Stimulated activated CD4-positive, alpha-beta T cell treated with anti-CD3 and anti-CD28 coated beads, Interleukin-1b, Interleukin-23, amount 100 ng/mL, for 1 hour (primary cell): ENCODE data around the gene PIF1.
"Not testable (repeated sequence)": the region's sequence is repeated elsewhere in the genome, so short reads cannot be mapped to it uniquely, and the experiment has no call there.

Experiments used
- DNase-seq, 2 donors: peaks; one replicate each; pipeline ENCODE4 v3.0.0-alpha.2; 2020; ENCODE audit warnings: low read depth in 2 of 2

PIF1 gene

DNA sequence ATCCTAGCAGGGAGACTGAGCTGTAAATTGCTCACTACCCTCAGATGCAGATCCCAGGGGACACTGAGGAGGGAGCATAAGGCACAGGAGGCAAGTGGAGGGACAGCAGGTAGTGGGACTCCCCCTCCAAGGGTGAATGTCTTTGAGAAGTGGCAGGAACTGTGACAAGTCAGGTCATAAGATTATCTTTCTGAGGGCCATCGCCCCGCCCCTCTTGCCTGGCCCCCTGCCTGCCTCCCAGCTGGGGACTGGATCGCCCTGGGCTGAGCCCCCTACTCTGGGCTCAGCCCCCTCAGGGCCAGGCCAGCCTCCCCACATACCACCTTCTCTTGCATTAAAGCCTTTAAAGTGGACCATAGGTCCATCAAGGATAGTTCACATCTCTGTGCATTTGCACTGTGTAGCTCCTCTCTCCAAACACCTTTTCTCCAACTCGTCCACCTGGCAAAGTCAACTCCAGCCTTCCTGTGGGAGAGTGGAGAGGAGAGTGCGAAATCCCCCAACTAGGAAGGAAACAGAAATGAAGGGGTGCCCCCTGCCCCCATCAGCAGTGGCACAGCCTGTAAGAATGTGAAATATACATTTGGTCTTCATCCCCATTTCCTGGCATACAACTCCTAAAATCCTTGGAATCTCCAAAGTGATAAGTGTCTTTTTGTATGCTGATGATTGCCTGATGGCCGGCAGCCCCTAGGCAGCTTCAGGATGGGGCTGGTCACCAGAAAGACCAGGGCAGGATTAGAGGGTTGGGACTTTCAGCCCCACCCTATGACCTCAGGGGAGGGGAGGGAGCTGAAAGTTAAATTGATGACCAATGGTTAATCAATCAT, 14.7 kb downstream of the PIF1 start:
- no peak for DNase-seq

DNA sequence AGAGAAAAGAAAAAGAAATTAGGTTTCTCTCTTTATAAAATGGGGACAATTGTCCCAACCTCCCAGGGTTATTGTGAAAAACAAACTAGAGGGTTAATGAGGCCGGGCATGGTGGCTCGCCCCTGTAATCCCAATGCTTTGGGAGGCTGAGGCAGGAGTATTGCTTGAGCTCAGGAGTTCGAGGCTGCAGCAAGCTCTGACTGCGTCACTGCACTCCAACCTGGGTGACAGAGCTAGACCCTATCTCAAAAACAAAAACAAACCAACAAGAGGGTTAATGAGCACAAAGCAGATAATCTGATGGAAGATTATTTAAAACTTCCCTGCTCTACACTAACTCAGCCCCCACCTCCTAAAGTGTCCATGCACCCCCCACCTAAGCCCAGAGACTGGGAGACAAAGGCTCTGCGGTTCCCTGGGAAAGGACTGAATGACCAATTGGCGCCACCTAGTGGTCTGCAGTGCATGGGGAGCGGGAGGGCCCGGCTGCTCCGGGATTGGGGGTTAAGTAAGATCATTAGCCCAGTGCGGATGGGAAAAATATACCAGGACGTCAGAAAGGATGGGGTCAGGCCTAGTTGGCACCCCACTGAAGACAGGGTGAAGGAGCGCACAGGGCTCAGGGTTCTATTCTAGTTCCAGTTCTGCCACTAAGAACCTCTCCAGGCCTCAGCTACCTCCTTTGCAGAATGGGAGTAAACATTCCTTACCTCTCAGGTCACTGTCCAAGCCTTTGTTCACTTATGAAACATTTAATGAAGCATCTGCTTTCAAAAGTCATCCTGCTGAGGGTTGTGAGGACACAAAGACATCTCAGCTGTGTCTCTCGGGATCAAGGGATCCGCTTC, 15.6 kb downstream of the PIF1 start:
- peak; percentile 27 to 52 for DNase-seq

DNA sequence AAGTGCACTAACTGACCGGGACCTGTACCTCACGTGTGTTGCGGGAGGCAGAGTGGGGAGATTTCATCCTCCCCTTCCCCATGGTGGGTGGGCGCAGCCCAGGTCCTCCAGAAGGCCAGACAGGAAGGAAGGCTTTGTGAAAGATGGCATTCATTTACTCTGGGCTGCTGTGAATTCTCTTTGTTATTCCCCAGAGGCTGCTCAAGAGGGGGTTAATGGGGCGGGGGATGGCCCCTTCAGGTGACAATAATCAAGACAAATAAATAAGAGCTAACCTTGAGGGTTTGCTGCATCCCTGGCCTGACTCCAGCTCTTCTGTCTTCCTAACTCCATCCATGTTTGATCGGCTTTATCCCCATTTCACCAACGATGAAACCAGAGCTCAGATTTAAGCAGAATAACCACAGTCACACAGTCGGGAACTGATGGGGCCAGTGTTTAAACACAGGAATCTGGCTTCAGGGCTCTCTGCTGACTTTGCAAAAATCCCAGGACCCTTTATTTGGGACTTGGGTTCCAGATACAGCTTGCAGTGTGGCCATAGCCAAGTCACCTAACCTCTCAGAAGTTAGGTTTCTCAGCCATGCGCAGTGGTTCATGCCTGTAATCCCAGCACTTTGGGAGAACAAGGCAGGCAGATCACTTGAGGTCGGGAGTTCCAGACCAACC, 16.5 kb downstream of the PIF1 start:
- no peak for DNase-seq

DNA sequence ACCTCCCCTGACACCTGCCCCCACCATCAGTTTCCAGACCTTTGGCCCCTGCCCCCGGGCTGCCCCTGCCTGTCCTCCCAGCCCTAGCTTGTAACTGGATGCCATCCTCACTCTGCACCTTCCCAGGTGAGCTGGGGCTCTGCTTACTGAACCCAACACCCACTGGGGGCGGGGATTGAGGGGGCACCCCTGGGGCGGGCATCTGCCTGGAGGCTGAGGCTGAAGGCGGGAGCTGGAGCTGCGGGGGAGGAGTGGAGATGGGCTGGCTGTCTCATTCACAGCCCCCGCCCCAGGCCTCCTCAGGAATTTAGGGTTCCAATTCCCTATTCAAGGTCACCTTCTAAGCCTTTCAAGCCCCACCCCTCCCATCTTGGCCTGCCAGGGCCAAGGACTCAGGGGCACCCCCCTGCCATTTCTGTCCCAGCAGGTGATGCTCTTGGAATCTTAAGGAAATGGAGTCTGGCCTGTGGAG, 17.7 kb downstream of the PIF1 start:
- DNase-seq: no peak

DNA sequence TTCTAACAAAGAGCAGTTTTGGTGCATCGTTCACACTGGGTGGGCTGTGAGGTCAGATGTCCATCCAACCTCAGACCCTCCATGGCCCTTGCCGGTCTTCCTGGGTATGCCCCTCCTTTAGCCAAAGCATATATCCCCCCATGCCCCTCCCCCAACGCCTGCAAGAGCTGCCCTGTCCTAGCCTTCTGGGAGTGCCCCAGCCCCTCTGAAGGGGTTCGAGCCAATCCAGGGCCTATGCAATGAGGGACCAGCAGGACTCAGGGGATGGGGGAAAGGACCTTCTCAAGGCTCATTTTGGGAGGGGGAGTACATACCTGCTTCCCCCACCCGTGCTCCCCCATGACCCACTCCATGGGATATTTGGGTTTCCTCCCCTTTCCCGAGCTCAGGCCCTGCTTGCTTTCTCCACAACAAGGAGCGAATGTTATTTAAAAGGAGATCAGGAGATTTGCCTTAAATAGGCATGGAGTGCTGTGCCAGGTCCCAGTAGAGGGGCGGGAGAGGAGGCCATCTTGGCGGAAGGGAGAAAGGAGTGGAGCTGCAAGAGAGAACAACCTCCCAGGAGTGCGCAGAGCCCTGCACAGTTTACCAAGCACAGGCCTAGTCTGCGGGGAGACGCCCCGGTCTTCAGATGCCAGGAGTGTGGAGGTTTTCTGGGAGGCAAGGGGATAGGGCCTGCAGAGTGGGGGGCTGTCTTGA, 18.2 kb downstream of the PIF1 start:
- no peak for DNase-seq

DNA sequence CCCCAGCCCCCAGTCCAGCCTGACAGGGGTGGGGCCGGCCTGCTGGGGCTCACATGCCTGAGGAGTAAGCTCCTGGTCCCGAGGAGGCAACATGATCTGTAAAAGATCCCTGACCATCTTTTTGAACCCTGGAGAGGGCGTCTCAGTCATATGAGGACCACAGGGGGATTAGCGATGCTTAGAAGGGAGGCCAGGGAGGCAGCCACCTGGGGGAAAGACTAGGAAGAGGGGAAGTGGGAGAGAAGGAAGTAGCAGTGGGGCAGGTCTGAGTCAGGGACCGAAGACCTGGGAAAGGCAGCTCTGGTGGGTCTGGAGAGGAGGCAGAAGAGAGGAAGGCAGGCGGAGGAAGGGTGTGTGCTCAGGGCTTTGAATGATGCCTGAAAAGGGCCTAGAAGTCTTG, 18.9 kb downstream of the PIF1 start:
- no peak for DNase-seq

DNA sequence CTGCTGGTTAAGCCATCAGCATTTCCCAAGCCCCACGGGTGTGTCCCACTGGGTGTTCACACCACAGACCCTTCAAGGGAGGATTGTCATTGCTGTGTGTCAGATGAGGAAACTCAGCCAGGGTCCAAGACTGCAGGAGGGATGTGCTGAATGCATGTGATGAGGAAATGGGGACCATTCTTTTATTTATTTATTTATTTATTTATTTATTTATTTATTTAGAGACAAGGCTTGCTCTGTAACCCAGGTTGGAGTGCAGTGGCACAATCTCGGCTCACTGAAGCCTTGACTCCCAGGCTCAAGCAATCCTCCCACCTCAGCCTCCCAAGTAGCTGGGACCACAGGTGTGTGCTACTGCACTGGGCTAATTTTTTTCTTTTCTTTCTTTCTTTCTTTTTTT, 20.8 kb downstream of the PIF1 start:
- DNase-seq: no peak

DNA sequence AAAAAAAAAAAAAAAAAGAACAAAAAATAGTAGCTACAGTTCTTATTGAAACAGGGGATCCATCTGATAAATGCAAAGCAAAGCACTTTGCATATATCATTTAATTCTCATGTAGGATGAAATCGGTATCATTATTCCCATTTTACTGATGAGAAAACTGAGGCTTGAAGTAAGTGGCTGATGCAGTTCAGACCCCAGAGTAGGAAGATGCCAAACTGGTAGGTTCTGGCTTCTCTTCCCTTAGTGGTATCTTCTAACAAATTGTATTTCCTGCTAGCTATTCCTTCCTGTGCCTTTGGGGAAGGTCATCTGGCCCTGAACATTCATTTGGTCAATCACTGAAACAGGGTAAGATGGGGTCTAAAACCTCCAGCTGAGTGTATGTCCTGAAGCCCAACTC, 21.9 kb downstream of the PIF1 start:
- DNase-seq: no peak

DNA sequence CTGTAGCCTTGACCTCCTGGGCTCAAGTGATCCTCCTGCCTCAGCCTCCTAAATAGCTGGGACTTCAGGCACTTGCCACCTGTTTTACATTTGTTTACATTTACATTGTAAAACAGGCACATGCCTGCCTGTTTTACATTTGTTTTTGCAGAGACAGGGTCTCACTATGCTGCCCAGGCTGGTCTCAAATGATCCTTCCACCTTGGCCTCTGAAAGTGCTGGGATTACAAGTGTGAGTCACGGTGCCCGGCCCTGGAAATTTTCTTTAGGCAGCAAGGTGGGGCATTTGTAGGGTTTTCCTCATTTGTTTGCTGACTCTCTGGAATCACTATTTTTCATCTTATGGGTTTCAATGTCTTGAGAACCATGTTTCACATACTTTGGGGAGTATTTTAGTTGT, 25.0 kb downstream of the PIF1 start:
- no peak for DNase-seq

DNA sequence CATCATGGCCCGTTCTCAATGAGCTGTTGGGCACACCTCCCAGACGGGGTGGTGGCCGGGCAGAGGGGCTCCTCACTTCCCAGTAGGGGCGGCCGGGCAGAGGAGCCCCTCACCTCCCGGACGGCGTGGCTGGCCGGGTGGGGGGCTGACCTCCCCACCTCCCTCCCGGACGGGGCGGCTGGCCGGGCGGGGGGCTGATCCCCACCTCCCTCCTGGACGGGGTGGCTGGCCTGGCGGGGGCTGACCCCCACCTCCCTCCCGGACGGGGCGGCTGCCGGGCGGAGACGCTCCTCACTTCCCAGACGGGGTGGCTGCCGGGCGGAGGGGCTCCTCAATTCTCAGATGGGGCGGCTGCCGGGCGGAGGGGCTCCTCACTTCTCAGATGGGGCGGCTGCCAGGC, 26.5 kb downstream of the PIF1 start:
- not testable (repeated sequence) for DNase-seq

DNA sequence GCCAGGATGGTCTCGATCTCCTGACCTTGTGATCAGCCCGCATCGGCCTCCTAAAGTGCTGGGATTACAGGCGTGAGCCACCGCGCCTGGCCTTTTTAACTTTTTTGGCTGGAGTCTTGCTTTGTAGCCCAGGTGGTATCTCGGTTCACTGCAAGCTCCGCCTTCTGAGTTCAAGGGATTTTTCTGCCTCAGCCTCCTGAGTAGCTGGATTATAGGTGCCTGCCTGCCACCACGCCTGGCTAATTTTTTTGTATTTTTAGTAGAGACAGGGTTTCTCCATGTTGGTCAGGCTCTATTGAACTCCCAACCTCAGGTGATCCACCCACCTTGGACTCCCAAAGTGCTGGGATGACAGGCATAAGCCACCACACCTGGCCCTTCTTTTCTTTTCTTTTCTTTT, 29.5 kb downstream of the PIF1 start:
- DNase-seq: not testable (repeated sequence)

DNA sequence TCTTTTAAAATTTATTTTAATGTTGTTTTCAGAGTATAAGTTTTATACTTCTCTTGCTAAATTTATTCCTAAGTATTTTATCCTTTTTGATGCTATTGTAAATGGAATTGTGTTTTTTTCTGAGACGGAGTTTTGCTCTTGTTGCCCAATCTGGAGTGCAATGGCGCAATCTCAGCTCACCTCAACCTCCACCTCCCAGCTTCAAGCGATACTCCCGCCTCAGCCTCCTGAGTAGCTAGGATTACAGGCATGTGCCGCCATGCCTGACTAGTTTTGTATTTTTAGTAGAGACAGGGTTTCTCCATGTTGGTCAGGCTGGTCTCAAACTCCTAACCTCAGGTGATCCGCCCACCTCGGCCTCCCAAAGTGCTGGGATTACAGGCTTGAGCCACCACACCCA, 30.1 kb downstream of the PIF1 start:
- DNase-seq: not testable (repeated sequence)

DNA sequence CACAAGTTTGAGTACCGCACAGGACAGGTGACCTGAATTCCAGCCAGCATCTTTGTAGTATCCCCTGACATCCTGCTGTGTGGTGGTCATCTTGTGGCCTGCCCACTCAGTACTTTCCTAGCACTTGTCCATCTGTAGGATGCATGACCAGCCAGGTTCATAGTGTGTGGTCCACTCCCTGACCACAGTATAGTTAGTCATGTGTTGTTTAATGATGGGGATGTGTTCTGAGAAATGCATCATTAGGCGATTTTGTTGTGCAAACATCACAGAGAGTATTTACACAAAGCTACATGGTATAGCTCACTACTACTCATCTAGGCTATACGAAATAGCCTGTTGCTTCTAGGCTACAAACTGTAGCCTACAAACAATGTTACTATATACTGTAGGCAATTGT, 33.2 kb downstream of the PIF1 start:
- no peak for DNase-seq

DNA sequence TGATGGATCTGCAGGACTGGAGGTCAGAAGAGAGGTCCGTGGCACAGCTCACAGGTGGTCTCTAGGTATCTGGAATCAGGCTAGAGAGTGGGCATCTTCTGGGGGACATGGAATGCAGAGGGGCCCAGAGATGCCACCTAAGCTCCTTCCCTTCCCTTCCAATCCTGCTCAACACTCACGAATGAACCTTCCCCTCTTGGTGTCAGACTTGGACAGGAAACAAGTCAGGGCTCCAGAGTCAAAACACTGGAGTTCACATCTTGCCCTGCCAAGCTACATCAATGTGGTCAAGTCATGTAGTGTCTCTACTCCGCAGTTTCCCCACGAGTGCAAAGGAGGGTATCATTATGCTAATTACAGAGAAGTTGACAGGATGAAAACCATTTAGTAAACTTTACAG, 34.0 kb downstream of the PIF1 start:
- DNase-seq: no peak

DNA sequence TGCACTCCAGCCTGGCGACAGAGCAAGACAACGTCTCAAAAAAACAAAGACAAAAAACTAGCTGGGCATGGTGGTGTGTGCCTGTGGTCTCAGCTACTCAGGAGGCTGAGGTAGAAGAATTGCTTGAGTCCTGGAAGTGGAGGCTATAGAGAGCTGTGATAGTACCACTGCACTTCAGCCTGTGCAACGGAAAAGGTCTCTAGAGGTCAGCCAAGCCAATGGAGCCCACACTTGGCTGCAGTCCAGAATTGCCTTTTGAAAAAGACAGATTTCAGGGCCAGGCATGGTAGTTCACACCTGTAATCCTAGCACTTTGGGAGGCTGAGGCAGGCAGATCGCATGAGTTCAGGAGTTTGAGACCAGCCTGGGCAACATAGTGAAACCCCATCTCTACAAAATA, 41.7 kb downstream of the PIF1 start:
- DNase-seq: no peak

DNA sequence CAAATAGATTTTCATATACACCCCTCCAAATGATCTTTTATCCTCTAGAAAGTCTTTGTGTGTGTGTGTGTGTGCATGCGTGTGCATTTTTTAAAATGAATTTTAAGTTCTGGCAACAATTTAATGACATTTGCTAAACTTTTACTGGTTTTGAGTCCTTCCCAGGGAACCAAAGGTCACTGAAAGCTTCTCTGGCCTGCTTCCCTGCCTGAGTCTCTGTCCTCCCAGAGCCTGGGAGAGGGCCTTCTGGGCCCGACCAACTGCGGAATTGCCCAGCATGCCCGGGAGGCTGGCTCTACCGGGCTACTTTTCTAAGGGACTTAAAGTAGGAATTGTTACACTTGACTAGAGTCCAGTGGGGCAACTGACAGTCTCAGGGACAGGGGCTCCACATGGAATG, 42.7 kb downstream of the PIF1 start:
- DNase-seq: no peak

DNA sequence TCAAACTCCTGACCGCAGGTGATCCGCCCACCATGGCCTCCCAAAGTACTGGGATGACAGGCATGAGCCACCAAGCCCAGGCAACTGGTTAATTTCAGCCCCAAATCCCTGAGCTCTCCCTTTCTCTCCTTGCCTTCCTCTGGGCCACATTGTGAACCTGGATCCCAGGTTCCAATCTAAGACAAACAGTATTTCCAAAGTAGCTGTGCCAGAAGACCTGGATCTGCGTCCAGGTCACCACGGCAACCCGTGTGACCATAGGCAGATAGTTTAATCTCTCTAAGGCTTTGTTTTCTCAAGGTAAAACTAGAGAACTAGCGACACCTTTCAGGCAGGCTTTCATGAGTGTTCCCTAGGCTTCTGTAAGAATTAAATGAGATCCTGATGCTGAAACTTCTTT, 44.1 kb downstream of the PIF1 start:
- no peak for DNase-seq

DNA sequence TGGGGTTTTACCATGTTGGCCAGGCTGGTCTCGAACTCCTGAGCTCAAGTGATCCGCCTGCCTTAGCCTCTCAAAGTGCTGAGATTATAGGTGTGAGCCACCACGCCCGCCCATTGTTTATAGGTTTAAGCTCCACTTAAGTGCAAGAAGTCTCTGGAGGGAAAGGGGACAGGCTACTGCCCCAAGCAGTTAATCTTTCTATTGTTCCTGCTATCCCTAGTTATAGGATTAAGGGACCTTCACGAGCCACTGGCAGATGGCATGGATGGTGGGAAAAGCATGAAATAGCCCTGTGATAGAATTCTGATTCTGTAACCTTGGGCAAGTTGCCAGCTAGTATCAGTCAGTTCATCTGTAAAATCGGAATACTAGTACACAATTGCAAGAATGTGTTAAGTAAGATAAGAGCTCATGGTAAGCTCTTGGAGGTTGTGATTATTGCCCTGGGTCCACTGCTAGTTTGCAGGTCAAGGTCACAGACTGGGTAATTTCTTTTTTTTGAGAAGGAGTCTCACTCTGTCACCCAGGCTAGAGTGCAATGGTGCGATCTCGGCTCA, 44.8 kb downstream of the PIF1 start:
- DNase-seq: no peak

DNA sequence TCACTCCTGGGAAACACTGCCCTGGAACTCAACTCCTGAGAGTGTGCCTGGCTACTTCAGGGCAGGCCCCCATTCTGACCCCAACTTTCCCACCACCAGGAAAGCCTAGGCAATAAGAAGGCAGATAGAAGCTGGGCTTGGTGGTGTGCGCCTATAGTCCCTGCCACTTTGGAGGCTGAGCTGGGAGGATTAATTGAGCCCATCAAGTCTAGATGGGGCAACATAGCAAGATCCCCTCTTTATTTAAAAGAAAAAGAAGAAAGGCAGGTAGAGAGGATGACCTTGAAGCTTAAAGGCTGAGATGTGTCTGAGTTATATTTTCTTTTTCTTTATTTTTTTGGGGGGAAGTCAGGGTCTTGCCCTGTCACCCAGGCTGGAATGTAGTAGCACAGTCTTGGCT, 45.8 kb downstream of the PIF1 start:
- no peak for DNase-seq

DNA sequence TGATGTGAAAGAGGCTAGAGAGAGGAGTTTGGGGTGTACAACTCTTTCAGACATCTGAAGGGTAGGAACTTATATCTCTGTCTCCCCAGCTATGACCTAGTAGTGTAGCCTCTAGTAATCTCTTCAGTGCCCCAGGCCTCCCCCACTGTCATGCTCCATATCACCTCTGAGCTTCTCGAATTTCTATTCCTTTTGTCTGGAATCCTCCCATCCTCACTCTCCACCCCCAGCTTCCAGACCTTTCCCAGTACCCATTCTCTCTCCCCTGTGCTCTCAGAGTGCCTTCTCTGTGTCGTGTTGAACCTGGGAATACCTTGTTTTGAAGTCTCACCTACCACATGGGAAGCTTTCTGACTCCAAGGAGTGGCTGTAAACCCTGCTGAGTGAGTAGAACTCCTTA, 46.4 kb downstream of the PIF1 start:
- no peak for DNase-seq

DNA sequence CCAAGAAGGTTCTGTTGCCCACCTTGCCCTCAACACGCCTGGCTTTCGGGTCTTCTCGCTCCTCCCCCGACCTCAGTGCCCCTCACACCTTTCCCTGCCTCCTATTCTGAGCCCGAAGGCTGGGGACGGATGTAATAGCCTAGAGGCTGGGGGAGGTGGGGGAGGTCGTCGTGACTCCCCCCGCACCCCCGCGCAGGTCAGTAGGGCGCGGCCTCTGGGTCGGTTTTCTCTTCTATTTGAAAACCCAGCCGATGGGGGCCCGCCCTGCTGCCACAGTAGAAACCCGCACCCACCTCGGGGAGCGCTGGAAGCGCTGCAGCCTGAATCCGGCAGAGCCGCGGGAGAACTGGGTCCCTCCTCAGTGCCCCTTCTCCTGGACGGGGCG, 49.1 kb downstream of the PIF1 start:
- DNase-seq: no peak
